GM19455 (cell line): ENCODE measurements around the gene GNB2.
"Not testable (repeated sequence)": the region's sequence is repeated elsewhere in the genome, so short reads cannot be mapped to it uniquely, and the experiment has no call there.

Experiments used
- ATAC-seq: cut with Tn5 transposase; IDR thresholded peaks from one replicate; pipeline ENCODE4 v1.9.1; 2021; ENCODE audit not compliant: unreplicated experiment

The GNB2 gene

GRCh38 chr7:100723732-100724275, 50.3 kb downstream of the GNB2 start:
- ATAC-seq = no peak

- ATAC-seq = not testable (repeated sequence)
Observed at GRCh38 chr7:100724364-100724763, 50.8 kb downstream of the GNB2 start.

GRCh38 chr7:100726996-100727761, 53.6 kb downstream of the GNB2 start:
- no peak for ATAC-seq

GRCh38 chr7:100728196-100728595, 54.7 kb downstream of the GNB2 start:
- ATAC-seq = no peak
